GM11168 (cell line): ENCODE data around the gene CDK2AP2.
"Not testable (repeated sequence)": the region's sequence is repeated elsewhere in the genome, so short reads cannot be mapped to it uniquely, and the experiment has no call there.

ENCODE experiments used
- in situ Hi-C: fragments of 300-500 bp; cut with MboI; formaldehyde crosslinking; loops from one replicate; pipeline ENCODE4 v1.12.0; 2022; ENCODE audit warnings: low sequenced_read_pairs; ENCODE audit not compliant: unreplicated experiment

The CDK2AP2 gene

GRCh38 chr11:67472882-67473281 lies 35.1 kb downstream of the CDK2AP2 start:
- in situ Hi-C loops: no loop called here

- in situ Hi-C loops: no loop called here
Measured at GRCh38 chr11:67470337-67471002, 37.5 kb downstream of the CDK2AP2 start.

GRCh38 chr11:67469508-67469811 lies 38.5 kb downstream of the CDK2AP2 start:
- in situ Hi-C loops: no loop called here

- in situ Hi-C loops: no loop called here
Measured at GRCh38 chr11:67468759-67469507, 39.0 kb downstream of the CDK2AP2 start, which contains the start of gene TMEM134. TMEM134 (minus strand) TSS chr11:67469251; CDS start chr11:67469192, 59 bp downstream.

DNA sequence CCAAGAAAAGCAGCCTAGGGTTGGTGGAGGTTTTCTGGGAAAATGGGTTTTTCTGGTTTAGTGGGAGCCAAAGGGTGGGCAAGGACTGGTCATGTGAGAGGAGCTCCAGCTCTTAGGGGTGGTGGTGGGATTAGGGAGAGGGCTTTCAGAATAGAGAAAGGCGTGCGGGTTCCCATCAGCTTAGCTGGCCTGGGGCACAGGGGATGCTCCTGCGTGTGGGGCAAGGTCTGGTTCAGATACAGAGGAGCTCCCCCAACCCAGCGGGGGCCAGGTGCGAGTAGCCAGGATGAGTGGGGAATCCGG lies 39.6 kb downstream of the CDK2AP2 start:
- in situ Hi-C loops: no loop called here

DNA sequence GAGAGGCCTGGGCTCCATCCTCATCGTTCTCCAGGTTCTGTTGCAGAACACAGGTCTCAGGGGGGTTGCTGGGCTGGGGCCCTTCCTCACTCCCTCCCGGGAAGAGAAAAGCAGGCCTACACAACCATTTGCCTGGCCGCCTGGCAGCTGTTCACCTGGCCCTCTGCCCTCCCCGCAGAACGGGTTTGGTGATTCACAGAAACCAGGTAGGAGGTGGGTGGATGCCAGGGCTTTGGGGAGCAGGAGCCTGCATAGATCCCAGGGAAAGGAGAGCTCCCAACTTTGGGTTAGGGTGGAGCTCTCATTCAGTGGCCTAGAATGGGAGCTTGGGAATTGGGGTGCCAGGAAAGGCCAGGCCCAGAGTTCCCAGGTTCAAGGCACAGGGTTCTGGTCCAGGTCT lies 39.9 kb downstream of the CDK2AP2 start:
- in situ Hi-C loops: no loop called here

DNA sequence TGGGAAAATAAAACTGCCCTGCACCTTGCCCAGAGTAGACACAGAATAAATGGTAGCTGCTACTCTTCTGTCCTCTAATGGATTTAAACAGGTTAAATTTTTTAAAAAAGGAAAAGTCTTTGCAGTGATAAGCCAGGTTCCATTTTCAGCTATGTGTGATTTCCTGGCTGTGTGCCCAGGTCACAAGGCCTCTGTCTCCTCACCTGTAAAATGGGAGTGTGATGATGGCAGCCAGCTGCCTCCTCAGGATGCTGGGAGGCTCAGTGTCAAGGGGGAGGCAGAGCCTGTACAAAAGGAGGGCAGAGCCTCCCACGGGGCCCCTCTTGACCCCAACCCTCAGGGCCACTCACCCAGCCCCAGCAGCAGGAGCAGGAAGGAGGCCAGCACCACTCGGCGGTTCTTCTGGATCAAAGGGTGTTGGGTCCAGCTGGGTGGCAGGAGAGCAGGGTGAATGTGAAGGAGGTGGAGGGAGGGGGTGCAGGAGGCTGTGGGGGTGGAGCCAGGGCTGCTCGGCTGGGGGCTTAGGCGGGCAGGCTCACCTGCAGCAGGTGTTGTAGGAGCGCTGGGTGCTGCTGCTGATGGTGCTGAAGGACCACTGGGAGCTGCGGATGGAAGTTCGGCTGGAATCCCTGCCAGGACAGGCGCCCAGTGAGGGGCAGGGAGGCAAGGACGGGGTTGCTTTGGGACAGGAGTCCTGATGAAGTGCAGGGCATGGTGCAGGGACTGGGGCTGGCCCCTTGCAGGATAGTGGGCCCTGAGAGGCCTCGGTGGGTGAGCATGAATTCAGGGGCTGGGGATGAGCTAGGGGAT lies 40.8 kb downstream of the CDK2AP2 start:
- in situ Hi-C loops: no loop called here

DNA sequence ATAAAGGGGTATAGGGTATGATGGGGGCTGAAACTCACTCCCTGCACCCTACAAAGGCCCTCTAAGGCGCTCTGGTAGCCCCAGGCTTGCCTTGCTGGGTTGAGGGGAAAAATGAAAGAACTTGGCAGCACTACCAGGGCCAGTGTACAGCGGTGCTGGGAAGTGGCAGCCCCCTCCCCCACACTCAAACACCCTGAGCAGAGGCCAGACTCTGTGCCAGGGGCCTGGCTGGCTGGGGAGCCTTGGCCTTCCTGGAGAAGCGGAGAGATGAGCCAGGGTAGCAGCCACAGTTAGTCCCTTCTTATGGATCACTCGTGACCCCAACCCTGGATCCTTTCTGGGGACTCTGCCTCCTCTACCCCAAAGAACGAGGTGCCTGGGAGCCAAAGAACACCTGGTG lies 41.6 kb downstream of the CDK2AP2 start:
- in situ Hi-C loops: no loop called here

- in situ Hi-C loops: not testable (repeated sequence)
Measured at GRCh38 chr11:67465530-67465929, 42.4 kb downstream of the CDK2AP2 start.

- in situ Hi-C loops: no loop called here
Measured at GRCh38 chr11:67465189-67465510, 42.8 kb downstream of the CDK2AP2 start.

GRCh38 chr11:67464411-67465188 lies 43.4 kb downstream of the CDK2AP2 start:
- in situ Hi-C loops: no loop called here

DNA sequence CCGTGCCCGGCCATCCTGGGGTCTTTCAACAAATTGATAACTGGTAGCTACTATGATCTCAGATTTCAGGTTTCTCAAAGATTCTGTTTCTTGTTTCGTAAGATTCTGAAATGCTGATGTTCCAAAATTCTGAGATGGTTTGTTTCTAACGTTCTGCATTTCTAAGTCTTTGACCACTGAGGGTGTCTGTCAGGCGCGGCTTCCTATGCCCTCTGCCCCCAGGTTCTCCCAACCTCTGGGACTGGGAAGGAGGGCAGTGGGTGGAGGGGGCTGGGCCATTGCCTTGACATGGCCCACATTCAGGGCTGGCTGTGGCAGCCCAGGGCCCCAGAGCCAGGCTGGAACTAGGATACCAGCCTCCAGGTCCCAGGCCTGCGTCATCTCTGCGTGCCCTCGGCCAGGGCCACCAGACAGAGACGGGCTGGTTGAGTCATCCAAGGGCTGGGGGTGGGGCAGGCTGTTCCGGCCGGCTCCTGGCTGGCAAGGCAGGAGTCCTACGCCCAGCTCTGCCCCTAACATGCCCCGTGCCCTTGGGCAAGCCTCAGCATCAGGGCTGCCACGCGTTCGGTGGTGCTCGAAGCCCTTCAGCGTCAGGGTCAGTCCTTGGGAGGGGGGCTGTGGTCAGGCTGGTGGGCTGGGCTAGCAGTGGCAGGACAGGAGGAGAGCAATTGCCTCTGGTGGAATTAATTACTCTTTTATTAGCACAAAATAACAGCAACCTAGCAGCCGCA lies 44.1 kb downstream of the CDK2AP2 start:
- in situ Hi-C loops: no loop called here

GRCh38 chr11:67463186-67463585 lies 44.8 kb downstream of the CDK2AP2 start:
- in situ Hi-C loops: no loop called here

GRCh38 chr11:67458266-67458665 lies 49.7 kb downstream of the CDK2AP2 start:
- in situ Hi-C loops: no loop called here

DNA sequence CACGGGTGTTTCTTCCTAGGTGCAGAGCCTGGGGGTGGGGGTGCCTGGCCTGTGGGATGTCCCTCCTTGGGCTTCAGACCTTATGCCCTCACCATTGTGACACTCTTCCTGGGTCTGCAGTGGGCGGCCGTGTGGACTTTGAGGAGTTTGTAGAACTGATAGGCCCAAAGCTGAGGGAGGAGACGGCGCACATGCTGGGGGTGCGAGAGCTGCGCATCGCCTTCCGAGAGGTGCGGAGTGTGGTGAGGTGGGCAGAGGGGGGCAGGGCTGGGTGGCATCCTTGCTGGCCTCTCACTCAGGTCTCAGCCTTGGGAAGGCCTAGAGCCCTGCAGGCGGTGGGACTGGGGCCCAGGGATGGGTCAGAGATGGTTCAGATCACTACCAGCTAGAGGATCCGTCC lies 50.5 kb downstream of the CDK2AP2 start:
- in situ Hi-C loops: no loop called here
